Esophagus squamous epithelium (tissue), 5 donors: ENCODE results near the gene PCDHB10. TPM values are rescaled to one million over a fixed set of nuclear protein-coding genes. Genes with fewer than 3 reads are reported as not detected.
"Not testable (repeated sequence)": the region's sequence is repeated elsewhere in the genome, so short reads cannot be mapped to it uniquely, and the experiment has no call there.

ENCODE experiments used
- DNase-seq: peaks from one replicate; lab custom pipeline; 2025; lab: John Stamatoyannopoulos, UW
- H3K27ac ChIP-seq, 4 donors: fragments of 200-600 bp; sonication (generic); one replicate each; pipeline ENCODE4 v1.5.1; 2016 to 2019; ENCODE audit warnings: mild to moderate bottlenecking in 1 of 4
- H3K27me3 ChIP-seq, 4 donors: fragments of 200-600 bp; sonication (generic); 1 replicate in 3 of 4; 2 replicates in 1 of 4; pipeline versions ENCODE4 v1.5.1 to v1.6.0; 2017 to 2021; ENCODE audit warnings: antibody characterized with exemption in 1 of 4
- H3K36me3 ChIP-seq, 3 donors: fragments of 200-600 bp; sonication (generic); one replicate each; pipeline ENCODE4 v1.5.1; 2016 to 2019
- H3K4me1 ChIP-seq, 3 donors: fragments of 200-600 bp; sonication (generic); one replicate each; pipeline ENCODE4 v1.5.1; 2017 to 2019
- H3K4me3 ChIP-seq, 4 donors: fragments of 200-600 bp; sonication (generic); 1 replicate in 3 of 4; 2 replicates in 1 of 4; pipeline ENCODE4 v1.5.1; 2016 to 2019; ENCODE audit warnings: mild to moderate bottlenecking in 2 of 4, moderate library complexity in 1 of 4
- H3K9me3 ChIP-seq, 3 donors: fragments of 200-600 bp; sonication (generic); one replicate each; pipeline ENCODE4 v1.5.1; 2016 to 2019
- CTCF ChIP-seq, 6 experiments: fragments of 450-650 bp in 4 of 6; fragments of 200-600 bp in 2 of 6; sonication (generic) in 2 of 6; IDR thresholded peaks; one replicate each; pipeline ENCODE4 v1.5.1; 2016 to 2019; ENCODE audit warnings: antibody characterized with exemption in 6 of 6, mild to moderate bottlenecking in 4 of 6, moderate library complexity in 4 of 6
- POLR2A ChIP-seq, 4 donors: fragments of 450-650 bp; IDR thresholded peaks; one replicate each; pipeline ENCODE4 v1.6.1; 2017; ENCODE audit warnings: antibody characterized with exemption in 4 of 4, mild to moderate bottlenecking in 4 of 4, moderate library complexity in 3 of 4
- WGBS, 2 donors: methylation state at CpG; one replicate each; pipeline ENCODE4 v1.1.5; 2018; 5-methylcytosine and 5-hydroxymethylcytosine counted together
- intact Hi-C: fragments of 100-400 bp; cut with DNase I; formaldehyde crosslinking; loops from one replicate; pipeline ENCODE4 v1.15.0; 2022
- total RNA-seq, 4 donors: library from RNA; depleted of rRNA; stranded (reverse); fragments of >200 nt; gene quantifications; one replicate each; pipeline ENCODE4 v1.1.0, GENCODE V29; 2016
- donor health status: DM: yes; HTN: yes; CAD: no.

Gene PCDHB10
- total RNA-seq, 4 donors from 2014 or later: 0.26 to 1.3 (median 0.76) TPM

- no peak for DNase-seq
- Histone ChIP-seq H3K4me1 (no peaks in the 10 kb centered on the region), H3K27ac (no peak overlapping the region), H3K27me3 (no peaks in the 10 kb centered on the region), H3K9me3 (peaks cover 0 to 79% (median 30%) of the 10 kb centered on the region in 3 donors), H3K36me3 (no peaks in the 10 kb centered on the region), H3K4me3 (no peak overlapping the region)
- TF ChIP-seq CTCF (IDR thresholded peaks at IDR 0.05): no peak
- no peak for TF ChIP-seq POLR2A (IDR thresholded peaks at IDR 0.05)
- WGBS, 2 donors: 46 to 47% methylated on average over 3 of the region's 3 CpGs
- intact Hi-C loops: no loop called here
Observed at GRCh38 chr5:141196363-141196762, 4.2 kb downstream of the PCDHB10 start.

- Histone ChIP-seq H3K36me3 (no peaks in the 10 kb centered on the region), H3K9me3 (peaks cover 0 to 87% (median 47%) of the 10 kb centered on the region in 3 donors), H3K27ac (no peak within 1 kb of the TSS), H3K4me3 (peak within 1 kb of the TSS in 2 of 4 donors; percentile 14 to 32), H3K4me1 (no peaks in the 10 kb centered on the region), H3K27me3 (no peaks in the 10 kb centered on the region)
- TF ChIP-seq CTCF (IDR thresholded peaks at IDR 0.05) (peak in 1 of 6 experiments; percentile 17), POLR2A (IDR thresholded peaks at IDR 0.05) (no peak)
- intact Hi-C loops: no loop called here
- 35 to 48% methylated on average over 19 to 20 of the region's 21 CpGs for WGBS, 2 donors
- no peak for DNase-seq
Observed at GRCh38 chr5:141199359-141200235, 7.4 kb downstream of the PCDHB10 start, which contains the start of gene PCDHB11. Gene PCDHB11, plus strand, starts transcription at chr5:141199627. Its CDS starts 148 bp downstream, at chr5:141199775.

GRCh38 chr5:141201126-141201525 lies 9.0 kb downstream of the PCDHB10 start:
- WGBS, 2 donors: 34 to 53% methylated on average over 6 to 10 of the region's 38 CpGs
- peaks cover 0 to 81% (median 37%) of the 10 kb centered on the region in 3 donors for H3K9me3 ChIP-seq
- H3K4me1 ChIP-seq, H3K4me3 ChIP-seq, H3K27ac ChIP-seq, H3K27me3 ChIP-seq, DNase-seq, intact Hi-C loops, H3K36me3 ChIP-seq: not testable (repeated sequence)

GRCh38 chr5:141201646-141202045 lies 9.5 kb downstream of the PCDHB10 start:
- H3K4me3 ChIP-seq, intact Hi-C loops, H3K36me3 ChIP-seq, H3K27me3 ChIP-seq, H3K27ac ChIP-seq, H3K4me1 ChIP-seq, DNase-seq: not testable (repeated sequence)
- H3K9me3 ChIP-seq: peaks cover 0 to 76% (median 31%) of the 10 kb centered on the region in 3 donors
- 50 to 57% methylated on average over 4 to 9 of the region's 35 CpGs for WGBS, 2 donors

- Histone ChIP-seq H3K9me3 (peaks cover 0 to 44% (median 16%) of the 10 kb centered on the region in 3 donors), H3K4me3 (peak within 1 kb of the TSS in 1 of 4 donors; percentile 5)
- intact Hi-C loops: no loop called here
Observed at GRCh38 chr5:141208478-141208877, 16.3 kb downstream of the PCDHB10 start, which contains the start of gene PCDHB12. Gene PCDHB12, plus strand, starts transcription at chr5:141208719. Its CDS starts 189 bp downstream, at chr5:141208908.

DNA sequence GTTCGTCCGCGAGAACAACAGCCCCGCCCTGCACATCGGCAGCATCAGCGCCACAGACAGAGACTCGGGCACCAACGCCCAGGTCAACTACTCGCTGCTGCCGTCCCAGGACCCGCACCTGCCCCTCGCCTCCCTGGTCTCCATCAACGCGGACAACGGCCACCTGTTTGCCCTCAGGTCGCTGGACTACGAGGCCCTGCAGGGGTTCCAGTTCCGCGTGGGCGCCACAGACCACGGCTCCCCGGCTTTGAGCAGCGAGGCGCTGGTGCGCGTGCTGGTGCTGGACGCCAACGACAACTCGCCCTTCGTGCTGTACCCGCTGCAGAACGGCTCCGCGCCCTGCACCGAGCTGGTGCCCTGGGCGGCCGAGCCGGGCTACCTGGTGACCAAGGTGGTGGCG lies 18.1 kb downstream of the PCDHB10 start:
- DNase-seq, intact Hi-C loops, H3K4me1 ChIP-seq, H3K4me3 ChIP-seq, H3K36me3 ChIP-seq, H3K27ac ChIP-seq: not testable (repeated sequence)
- Histone ChIP-seq H3K27me3 (peaks cover 0 to 24% (median 0%) of the 10 kb centered on the region in 4 donors), H3K9me3 (peaks cover 0 to 41% (median 20%) of the 10 kb centered on the region in 3 donors)
- WGBS, 2 donors: 39 to 60% methylated on average over 4 to 8 of the region's 39 CpGs

More at GRCh38 chr5:141208478-141208877, 16.3 kb downstream of the PCDHB10 start, which contains the start of gene PCDHB12:
- Histone ChIP-seq H3K27ac (no peak within 1 kb of the TSS), H3K36me3 (no peaks in the 10 kb centered on the region), H3K4me1 (no peaks in the 10 kb centered on the region), H3K27me3 (peaks cover 0 to 24% (median 0%) of the 10 kb centered on the region in 4 donors)
- no peak for DNase-seq
- TF ChIP-seq POLR2A (IDR thresholded peaks at IDR 0.05) (no peak), CTCF (IDR thresholded peaks at IDR 0.05) (no peak)
- WGBS, 2 donors: 32 to 43% methylated on average over 11 of the region's 11 CpGs

DNA sequence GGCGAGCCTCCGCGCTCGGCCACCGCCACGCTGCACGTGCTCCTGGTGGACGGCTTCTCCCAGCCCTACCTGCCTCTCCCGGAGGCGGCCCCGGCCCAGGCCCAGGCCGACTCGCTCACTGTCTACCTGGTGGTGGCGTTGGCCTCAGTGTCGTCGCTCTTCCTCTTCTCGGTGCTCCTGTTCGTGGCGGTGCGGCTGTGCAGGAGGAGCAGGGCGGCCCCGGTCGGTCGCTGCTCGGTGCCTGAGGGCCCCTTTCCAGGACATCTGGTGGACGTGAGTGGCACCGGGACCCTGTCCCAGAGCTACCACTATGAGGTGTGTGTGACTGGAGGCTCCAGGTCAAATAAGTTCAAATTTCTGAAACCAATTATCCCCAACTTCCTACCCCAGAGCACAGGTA lies 18.7 kb downstream of the PCDHB10 start:
- H3K4me1 ChIP-seq, H3K4me3 ChIP-seq, H3K27ac ChIP-seq, intact Hi-C loops, DNase-seq, H3K36me3 ChIP-seq: not testable (repeated sequence)
- no CpG with 5 or more reads among the region's 27 CpGs for WGBS, 2 donors
- peaks cover 0 to 45% (median 23%) of the 10 kb centered on the region in 3 donors for H3K9me3 ChIP-seq
- H3K27me3 ChIP-seq: peaks cover 0 to 24% (median 0%) of the 10 kb centered on the region in 4 donors
